WERI-Rb-1 (cell line): ENCODE results near the gene FKBP4.

ENCODE experiments used
- DNase-seq: peaks from one replicate; pipeline ENCODE4 v3.0.0-alpha.2; 2020
- H3K27ac ChIP-seq: fragments of 250-450 bp; sonication (Bioruptor Pico); 2 replicates; pipeline ENCODE4 v1.5.1; 2020; ENCODE audit warnings: mild to moderate bottlenecking, moderate library complexity
- H3K27me3 ChIP-seq: fragments of 250-450 bp; sonication (Bioruptor Pico); 2 replicates; pipeline ENCODE4 v1.5.1; 2021; ENCODE audit warnings: mild to moderate bottlenecking, low read depth, moderate library complexity; ENCODE audit not compliant: insufficient read depth, severe bottlenecking
- H3K36me3 ChIP-seq: fragments of 250-450 bp; sonication (Bioruptor Pico); 2 replicates; pipeline ENCODE4 v1.5.1; 2020; ENCODE audit warnings: mild to moderate bottlenecking, moderate library complexity
- H3K4me3 ChIP-seq: 2 replicates; pipeline ENCODE4 v1.5.1; 2011; ENCODE audit warnings: low read depth, mild to moderate bottlenecking, control low read depth, low read length
- H3K9me3 ChIP-seq: fragments of 250-450 bp; sonication (Bioruptor Pico); 2 replicates; pipeline ENCODE4 v1.5.1; 2021; ENCODE audit warnings: mild to moderate bottlenecking, moderate library complexity; ENCODE audit not compliant: severe bottlenecking
- CTCF ChIP-seq: IDR thresholded peaks from 2 replicates; pipeline ENCODE4 v1.5.1; 2011; ENCODE audit warnings: low read depth, mild to moderate bottlenecking, control low read depth, inconsistent platforms, low read length

Gene FKBP4

GRCh38 chr12:2811801-2812200 is 17.0 kb downstream of the FKBP4 start:
- no peak for TF ChIP-seq CTCF
- peak overlapping the region; percentile 81 for H3K4me3 ChIP-seq
- no peaks in the 10 kb centered on the region for H3K27me3 ChIP-seq
- H3K36me3 ChIP-seq = peaks cover 8% of the 10 kb centered on the region
- peak overlapping the region; percentile 98; the same call in 1 of the 2 replicates for H3K27ac ChIP-seq
- H3K9me3 ChIP-seq = no peaks in the 10 kb centered on the region
- no peak for DNase-seq

GRCh38 chr12:2812290-2813213 is 17.8 kb downstream of the FKBP4 start, which contains the start of gene ITFG2:
Gene ITFG2, plus strand, starts transcription at chr12:2812668. Its CDS starts 93 bp downstream, at chr12:2812761.
- no peak for TF ChIP-seq CTCF
- peak within 1 kb of the TSS; percentile 98 for H3K27ac ChIP-seq
- no peaks in the 10 kb centered on the region for H3K9me3 ChIP-seq
- H3K27me3 ChIP-seq = no peaks in the 10 kb centered on the region
- DNase-seq = peak; percentile 98
- H3K36me3 ChIP-seq = peaks cover 6% of the 10 kb centered on the region
- peak within 1 kb of the TSS; percentile 81 for H3K4me3 ChIP-seq

- DNase-seq = peak; percentile 73
- H3K27me3 ChIP-seq = no peaks in the 10 kb centered on the region
- H3K36me3 ChIP-seq = peaks cover 16% of the 10 kb centered on the region
- TF ChIP-seq CTCF = peak; percentile 55
- peak overlapping the region; percentile 81 for H3K4me3 ChIP-seq
- peak overlapping the region; percentile 98 for H3K27ac ChIP-seq
- no peaks in the 10 kb centered on the region for H3K9me3 ChIP-seq
Measured at GRCh38 chr12:2813214-2814185, 18.7 kb downstream of the FKBP4 start.

- peaks cover 47% of the 10 kb centered on the region for H3K36me3 ChIP-seq
- TF ChIP-seq CTCF = no peak
Measured at GRCh38 chr12:2819810-2820209, 25.0 kb downstream of the FKBP4 start.

GRCh38 chr12:2820432-2820831 is 25.7 kb downstream of the FKBP4 start:
- Histone ChIP-seq H3K4me3 (no peak overlapping the region), H3K27ac (peak overlapping the region; percentile 43), H3K36me3 (peaks cover 51% of the 10 kb centered on the region), H3K9me3 (no peaks in the 10 kb centered on the region), H3K27me3 (no peaks in the 10 kb centered on the region)
- no peak for TF ChIP-seq CTCF
- no peak for DNase-seq

More at GRCh38 chr12:2819810-2820209, 25.0 kb downstream of the FKBP4 start:
- Histone ChIP-seq H3K9me3 (no peaks in the 10 kb centered on the region), H3K4me3 (no peak overlapping the region), H3K27me3 (no peaks in the 10 kb centered on the region), H3K27ac (no peak overlapping the region)
- DNase-seq = no peak
